ENCODE data around the gene C1QTNF7. TPM values are rescaled to one million over a fixed set of nuclear protein-coding genes. Genes with fewer than 3 reads are reported as not detected.

C1QTNF7 gene
- total RNA-seq, 1 experiment from 2014 or later: not detected

DNA sequence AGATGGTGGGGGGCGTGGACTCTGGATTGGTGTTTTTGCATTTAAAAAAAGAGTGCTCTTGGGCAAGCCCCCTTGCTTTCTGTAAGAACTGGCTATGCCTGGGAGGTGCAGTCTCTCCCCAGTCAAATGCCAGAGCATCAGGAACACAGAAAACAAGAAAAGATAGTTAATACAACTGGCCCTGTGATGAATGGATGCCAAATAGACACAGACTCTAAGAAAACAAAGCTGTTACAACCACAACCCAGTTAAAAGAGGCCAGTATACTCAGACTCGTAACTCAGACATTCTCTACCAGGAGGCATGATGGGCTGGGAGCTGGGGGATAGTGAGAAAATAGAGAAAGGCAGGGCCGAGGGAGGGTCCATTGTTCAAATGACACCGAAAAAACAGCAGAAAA lies 32.5 kb upstream of the C1QTNF7 start:
- no peaks in the 10 kb centered on the region for H3K36me3 ChIP-seq (ENCODE audit: low read depth, low read length)
- DNase-seq: no peak
- no peak for TF ChIP-seq EZH2phosphoT487 (IDR thresholded peaks at IDR 0.05; ENCODE audit: borderline replicate concordance, low read length)
- no peak for TF ChIP-seq EZH2 (IDR thresholded peaks at IDR 0.05; ENCODE audit: low read length, unreplicated experiment)
- no peak for TF ChIP-seq CTCF (conservative IDR thresholded peaks at IDR 0.05; ENCODE audit: low read depth, low read length)
- H3K9me3 ChIP-seq (ENCODE audit: low read length): no peaks in the 10 kb centered on the region
- no peaks in the 10 kb centered on the region for H3K4me1 ChIP-seq (ENCODE audit: insufficient read depth, low read length)
- H3F3A ChIP-seq (ENCODE audit: low read length, unreplicated experiment): no peaks in the 10 kb centered on the region
- no peaks in the 10 kb centered on the region for H3K9me2 ChIP-seq (replicated peaks; ENCODE audit: low read length)
- no peaks in the 10 kb centered on the region for H3K27me3 ChIP-seq (ENCODE audit: low read length)
- ChIA-PET CTCF (no interaction called here), POLR2A (ENCODE audit: unreplicated experiment) (no interaction called here)
- intact Hi-C loops (cut with micrococcal nuclease): loop anchor here (10.0 kb wide), 1 partner anchor 59 kb away; no protein-coding TSS in a partner anchor
- BruUV-seq (replicated peaks): no TSS peak
- H3K9ac ChIP-seq (ENCODE audit: low read length): no peak overlapping the region
- H3K27ac ChIP-seq (ENCODE audit: low read length): no peak overlapping the region
- H4K20me1 ChIP-seq (ENCODE audit: low read length): no peaks in the 10 kb centered on the region
- no peak overlapping the region for H2AFZ ChIP-seq (ENCODE audit: low read length)
- no peaks in the 10 kb centered on the region for H3K79me2 ChIP-seq (ENCODE audit: low read length)
- ATAC-seq: no peak
- no peak overlapping the region for H3K4me2 ChIP-seq (ENCODE audit: low read length)
- H3K4me3 ChIP-seq (ENCODE audit: low read length): no peak overlapping the region

GRCh38 chr4:15396157-15396800 lies 31.6 kb upstream of the C1QTNF7 start:
- DNase-seq: peak; percentile 67
- H3K27me3 ChIP-seq (ENCODE audit: low read length): no peaks in the 10 kb centered on the region
- no peak overlapping the region for H3K4me2 ChIP-seq (ENCODE audit: low read length)
- TF ChIP-seq CTCF (conservative IDR thresholded peaks at IDR 0.05; ENCODE audit: low read depth, low read length): peak; percentile 76
- TF ChIP-seq EZH2phosphoT487 (IDR thresholded peaks at IDR 0.05; ENCODE audit: borderline replicate concordance, low read length): no peak
- TF ChIP-seq EZH2 (IDR thresholded peaks at IDR 0.05; ENCODE audit: low read length, unreplicated experiment): no peak
- no peaks in the 10 kb centered on the region for H3K9me2 ChIP-seq (replicated peaks; ENCODE audit: low read length)
- H3K27ac ChIP-seq (ENCODE audit: low read length): no peak overlapping the region
- no peaks in the 10 kb centered on the region for H3K79me2 ChIP-seq (ENCODE audit: low read length)
- no peaks in the 10 kb centered on the region for H3K9me3 ChIP-seq (ENCODE audit: low read length)
- H2AFZ ChIP-seq (ENCODE audit: low read length): no peak overlapping the region
- peak; percentile 70 for ATAC-seq
- BruUV-seq (replicated peaks): no TSS peak
- ChIA-PET CTCF (interaction anchor here (0.8 kb wide), 1 partner anchor 395 kb away, joined by 3 read pairs; no protein-coding TSS in a partner anchor), POLR2A (ENCODE audit: unreplicated experiment) (no interaction called here)
- no peaks in the 10 kb centered on the region for H4K20me1 ChIP-seq (ENCODE audit: low read length)
- no peaks in the 10 kb centered on the region for H3F3A ChIP-seq (ENCODE audit: low read length, unreplicated experiment)
- no peaks in the 10 kb centered on the region; the same call in 1 of the 2 replicates for H3K4me1 ChIP-seq (ENCODE audit: insufficient read depth, low read length)
- H3K9ac ChIP-seq (ENCODE audit: low read length): no peak overlapping the region
- intact Hi-C loops (cut with micrococcal nuclease): loop anchor here (1.0 to 10.0 kb wide), 3 partner anchors 59 to 165 kb away; no protein-coding TSS in a partner anchor
- no peak overlapping the region for H3K4me3 ChIP-seq (ENCODE audit: low read length)
- no peaks in the 10 kb centered on the region for H3K36me3 ChIP-seq (ENCODE audit: low read depth, low read length)

- ATAC-seq (no peak), DNase-seq (no peak)
- H4K20me1 ChIP-seq (ENCODE audit: low read length): no peaks in the 10 kb centered on the region
- no peaks in the 10 kb centered on the region for H3K36me3 ChIP-seq (ENCODE audit: low read depth, low read length)
- BruUV-seq (replicated peaks): no TSS peak
- H3K27ac ChIP-seq (ENCODE audit: low read length): no peak overlapping the region
- H3K9ac ChIP-seq (ENCODE audit: low read length): no peak overlapping the region
- ChIA-PET POLR2A (ENCODE audit: unreplicated experiment) (no interaction called here), CTCF (no interaction called here)
- no peaks in the 10 kb centered on the region for H3K79me2 ChIP-seq (ENCODE audit: low read length)
- peaks cover 8% of the 10 kb centered on the region for H3K27me3 ChIP-seq (ENCODE audit: low read length)
- H3F3A ChIP-seq (ENCODE audit: low read length, unreplicated experiment): no peaks in the 10 kb centered on the region
- no peak overlapping the region for H3K4me3 ChIP-seq (ENCODE audit: low read length)
- H3K4me2 ChIP-seq (ENCODE audit: low read length): no peak overlapping the region
- H2AFZ ChIP-seq (ENCODE audit: low read length): no peak overlapping the region
- H3K9me2 ChIP-seq (replicated peaks; ENCODE audit: low read length): no peaks in the 10 kb centered on the region
- TF ChIP-seq CTCF (conservative IDR thresholded peaks at IDR 0.05; ENCODE audit: low read depth, low read length) (no peak), EZH2 (IDR thresholded peaks at IDR 0.05; ENCODE audit: low read length, unreplicated experiment) (no peak), EZH2phosphoT487 (IDR thresholded peaks at IDR 0.05; ENCODE audit: borderline replicate concordance, low read length) (no peak)
- intact Hi-C loops (cut with micrococcal nuclease): loop anchor here (10.0 kb wide), 1 partner anchor 57 kb away; no protein-coding TSS in a partner anchor
- H3K4me1 ChIP-seq (ENCODE audit: insufficient read depth, low read length): no peaks in the 10 kb centered on the region; the same call in 1 of the 2 replicates
- H3K9me3 ChIP-seq (ENCODE audit: low read length): no peaks in the 10 kb centered on the region
These were observed 29.8 kb upstream of the C1QTNF7 start for GRCh38 chr4:15398001-15398400.

Data from PC-3 (cell line).